ENCODE measurements around the gene SYN1.

DNA sequence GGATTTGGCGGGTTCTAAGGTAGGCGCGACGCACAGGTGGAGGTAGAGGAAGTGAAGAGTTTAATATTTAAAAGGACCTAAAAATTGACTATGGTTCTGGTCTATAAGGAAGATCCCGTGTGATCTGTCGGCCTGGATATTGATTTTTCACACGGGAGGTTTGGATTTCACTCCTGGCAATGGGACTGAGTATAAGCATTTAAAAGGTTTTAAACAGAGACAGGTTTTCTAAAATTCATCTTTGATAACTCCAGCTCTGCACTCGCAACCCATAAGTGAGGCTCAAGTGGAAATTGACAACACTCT is 39.7 kb upstream of the SYN1 start:
- TF ChIP-seq, protein P1, sequence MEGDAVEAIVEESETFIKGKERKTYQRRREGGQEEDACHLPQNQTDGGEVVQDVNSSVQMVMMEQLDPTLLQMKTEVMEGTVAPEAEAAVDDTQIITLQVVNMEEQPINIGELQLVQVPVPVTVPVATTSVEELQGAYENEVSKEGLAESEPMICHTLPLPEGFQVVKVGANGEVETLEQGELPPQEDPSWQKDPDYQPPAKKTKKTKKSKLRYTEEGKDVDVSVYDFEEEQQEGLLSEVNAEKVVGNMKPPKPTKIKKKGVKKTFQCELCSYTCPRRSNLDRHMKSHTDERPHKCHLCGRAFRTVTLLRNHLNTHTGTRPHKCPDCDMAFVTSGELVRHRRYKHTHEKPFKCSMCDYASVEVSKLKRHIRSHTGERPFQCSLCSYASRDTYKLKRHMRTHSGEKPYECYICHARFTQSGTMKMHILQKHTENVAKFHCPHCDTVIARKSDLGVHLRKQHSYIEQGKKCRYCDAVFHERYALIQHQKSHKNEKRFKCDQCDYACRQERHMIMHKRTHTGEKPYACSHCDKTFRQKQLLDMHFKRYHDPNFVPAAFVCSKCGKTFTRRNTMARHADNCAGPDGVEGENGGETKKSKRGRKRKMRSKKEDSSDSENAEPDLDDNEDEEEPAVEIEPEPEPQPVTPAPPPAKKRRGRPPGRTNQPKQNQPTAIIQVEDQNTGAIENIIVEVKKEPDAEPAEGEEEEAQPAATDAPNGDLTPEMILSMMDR (IDR thresholded peaks at IDR 0.05): no peak
- TF ChIP-seq POLR2A (IDR thresholded peaks at IDR 0.05): no peak
- no peak for TF ChIP-seq POLR2AphosphoS5 (IDR thresholded peaks at IDR 0.05; ENCODE audit: insufficient read depth in 1 of 2, low read depth in 1 of 2)

All from vagina (tissue), 2 donors.